Duodenal mucosa (tissue), 2 donors: Measurements from ENCODE around the gene NCAM1.

Experiments
- H3K27ac ChIP-seq: one replicate; pipeline ENCODE4 v1.7.0; 2013; ENCODE audit warnings: low read depth, low read length
- H3K27me3 ChIP-seq, 2 donors: one replicate each; pipeline ENCODE4 v1.7.0; 2013; ENCODE audit warnings: low read length in 2 of 2, control low read depth in 1 of 2; ENCODE audit not compliant: insufficient read depth in 2 of 2, control insufficient read depth in 1 of 2
- H3K36me3 ChIP-seq, 2 donors: one replicate each; pipeline ENCODE4 v1.7.0; 2013; ENCODE audit warnings: low read length in 2 of 2, control low read depth in 1 of 2; ENCODE audit not compliant: insufficient read depth in 2 of 2, control insufficient read depth in 1 of 2
- H3K4me1 ChIP-seq, 2 donors: one replicate each; pipeline ENCODE4 v1.7.0; 2013; ENCODE audit warnings: low read length in 2 of 2, control low read depth in 1 of 2; ENCODE audit not compliant: insufficient read depth in 2 of 2, control insufficient read depth in 1 of 2
- H3K4me3 ChIP-seq, 2 donors: one replicate each; pipeline ENCODE4 v1.7.0; 2013; ENCODE audit warnings: low read length in 2 of 2, low read depth in 1 of 2
- H3K9ac ChIP-seq, 2 donors: one replicate each; pipeline ENCODE4 v1.7.0; 2013; ENCODE audit warnings: low read length in 2 of 2, low read depth in 1 of 2
- H3K9me3 ChIP-seq, 2 donors: one replicate each; pipeline ENCODE4 v1.7.0; 2013; ENCODE audit warnings: low read length in 2 of 2, control low read depth in 1 of 2; ENCODE audit not compliant: control insufficient read depth in 1 of 2

Gene NCAM1

GRCh38 chr11:113082341-113082955, 121.2 kb downstream of the NCAM1 start:
- Histone ChIP-seq H3K9me3 (no peaks in the 10 kb centered on the region), H3K9ac (no peak overlapping the region), H3K4me1 (no peaks in the 10 kb centered on the region), H3K4me3 (no peak overlapping the region), H3K27me3 (no peaks in the 10 kb centered on the region), H3K27ac (no peak overlapping the region), H3K36me3 (no peaks in the 10 kb centered on the region)

- no peak overlapping the region for H3K4me3 ChIP-seq
- no peaks in the 10 kb centered on the region for H3K4me1 ChIP-seq
- H3K27me3 ChIP-seq: no peaks in the 10 kb centered on the region
- H3K36me3 ChIP-seq: no peaks in the 10 kb centered on the region
- H3K9me3 ChIP-seq: no peaks in the 10 kb centered on the region
- no peak overlapping the region for H3K27ac ChIP-seq
- no peak overlapping the region for H3K9ac ChIP-seq
These were observed 122.4 kb downstream of the NCAM1 start for GRCh38 chr11:113083571-113083970.

GRCh38 chr11:113084297-113084696, 123.1 kb downstream of the NCAM1 start:
- no peaks in the 10 kb centered on the region for H3K27me3 ChIP-seq
- no peaks in the 10 kb centered on the region for H3K4me1 ChIP-seq
- no peak overlapping the region for H3K4me3 ChIP-seq
- no peak overlapping the region for H3K9ac ChIP-seq
- no peak overlapping the region for H3K27ac ChIP-seq
- no peaks in the 10 kb centered on the region for H3K9me3 ChIP-seq
- no peaks in the 10 kb centered on the region for H3K36me3 ChIP-seq

GRCh38 chr11:113085446-113085845, 124.2 kb downstream of the NCAM1 start:
- H3K4me3 ChIP-seq: no peak overlapping the region
- no peaks in the 10 kb centered on the region for H3K9me3 ChIP-seq
- no peaks in the 10 kb centered on the region for H3K27me3 ChIP-seq
- H3K4me1 ChIP-seq: no peaks in the 10 kb centered on the region
- H3K27ac ChIP-seq: no peak overlapping the region
- no peaks in the 10 kb centered on the region for H3K36me3 ChIP-seq
- no peak overlapping the region for H3K9ac ChIP-seq

GRCh38 chr11:113087706-113088105, 126.5 kb downstream of the NCAM1 start:
- Histone ChIP-seq H3K9ac (no peak overlapping the region), H3K36me3 (no peaks in the 10 kb centered on the region), H3K9me3 (no peaks in the 10 kb centered on the region), H3K27ac (no peak overlapping the region), H3K4me1 (no peaks in the 10 kb centered on the region), H3K27me3 (no peaks in the 10 kb centered on the region), H3K4me3 (no peak overlapping the region)

DNA sequence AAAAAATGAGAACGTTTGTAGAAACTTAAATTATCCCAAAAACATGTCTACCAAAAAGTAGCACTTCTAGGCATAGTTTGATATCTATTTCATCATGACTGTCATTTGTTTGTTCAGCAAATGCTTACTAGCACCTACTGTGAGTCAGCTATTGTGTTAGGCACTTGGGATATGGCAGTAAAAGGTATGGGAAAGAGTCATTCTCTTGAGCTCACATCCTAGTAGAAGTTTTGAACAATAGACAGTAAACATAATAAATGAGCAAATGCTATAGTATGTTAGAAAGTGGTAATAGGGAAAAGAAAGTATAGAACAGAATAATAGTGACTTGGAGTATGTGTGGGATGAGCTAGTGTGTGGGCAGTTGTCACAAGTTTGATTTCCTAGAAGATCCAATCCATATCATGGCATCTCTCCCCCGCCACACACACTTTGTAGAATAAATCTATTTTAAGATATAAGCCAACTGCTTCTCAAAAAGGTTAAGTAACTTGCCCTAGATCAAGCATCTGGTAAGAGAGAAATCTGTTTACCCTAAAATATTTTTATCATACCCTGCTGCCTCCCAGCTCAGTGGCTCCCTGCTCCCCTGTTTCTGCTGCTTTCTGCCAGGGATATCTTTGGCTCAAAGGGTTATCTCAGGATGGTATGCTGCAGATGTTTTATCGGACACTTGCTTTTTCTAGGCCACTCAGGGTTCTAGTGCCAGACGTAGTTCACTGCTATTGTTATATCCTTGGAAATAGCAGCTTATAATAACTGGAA, 129.7 kb downstream of the NCAM1 start:
- Histone ChIP-seq H3K9ac (no peak overlapping the region), H3K27ac (no peak overlapping the region), H3K9me3 (no peaks in the 10 kb centered on the region), H3K36me3 (no peaks in the 10 kb centered on the region), H3K4me1 (no peaks in the 10 kb centered on the region), H3K4me3 (no peak overlapping the region), H3K27me3 (no peaks in the 10 kb centered on the region)

DNA sequence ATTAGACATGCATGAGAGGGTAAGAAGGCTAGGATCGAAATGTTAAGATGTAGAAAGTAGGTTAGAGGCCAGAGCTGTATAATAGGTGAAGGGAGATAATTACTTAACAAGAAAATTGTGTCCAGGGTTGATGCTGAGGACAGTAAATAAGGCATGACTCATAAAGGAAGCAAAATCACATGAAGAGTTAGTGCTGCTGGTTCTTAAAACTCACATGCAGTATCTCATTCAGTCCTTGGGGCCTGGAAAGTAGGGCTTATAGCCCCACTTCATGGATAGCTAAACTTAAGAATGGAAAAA, 130.2 kb downstream of the NCAM1 start:
- Histone ChIP-seq H3K27me3 (no peaks in the 10 kb centered on the region), H3K9ac (no peak overlapping the region), H3K9me3 (no peaks in the 10 kb centered on the region), H3K4me3 (no peak overlapping the region), H3K27ac (no peak overlapping the region), H3K4me1 (no peaks in the 10 kb centered on the region), H3K36me3 (no peaks in the 10 kb centered on the region)

GRCh38 chr11:113096648-113097047, 135.4 kb downstream of the NCAM1 start:
- H3K9me3 ChIP-seq: no peaks in the 10 kb centered on the region
- H3K36me3 ChIP-seq: no peaks in the 10 kb centered on the region
- no peak overlapping the region for H3K9ac ChIP-seq
- H3K4me3 ChIP-seq: no peak overlapping the region
- H3K4me1 ChIP-seq: no peaks in the 10 kb centered on the region
- no peak overlapping the region for H3K27ac ChIP-seq
- no peaks in the 10 kb centered on the region for H3K27me3 ChIP-seq

- Histone ChIP-seq H3K4me1 (no peaks in the 10 kb centered on the region), H3K4me3 (no peak overlapping the region), H3K9me3 (no peaks in the 10 kb centered on the region), H3K36me3 (no peaks in the 10 kb centered on the region), H3K27me3 (no peaks in the 10 kb centered on the region), H3K9ac (no peak overlapping the region), H3K27ac (no peak overlapping the region)
These were observed 142.9 kb downstream of the NCAM1 start for GRCh38 chr11:113103932-113104690.

- Histone ChIP-seq H3K4me1 (no peaks in the 10 kb centered on the region), H3K4me3 (no peak overlapping the region), H3K9ac (no peak overlapping the region), H3K9me3 (no peaks in the 10 kb centered on the region), H3K36me3 (no peaks in the 10 kb centered on the region), H3K27me3 (no peaks in the 10 kb centered on the region), H3K27ac (no peak overlapping the region)
These were observed 143.6 kb downstream of the NCAM1 start for GRCh38 chr11:113104691-113105251.
